HepG2 (cell line): ENCODE data around the gene SYNE2. TPM values are rescaled to one million over a fixed set of nuclear protein-coding genes. Genes with fewer than 3 reads are reported as not detected.

Experiments
- ATAC-seq: fragments of 200-7000 bp; cut with Tn5 transposase; 3 replicates; pipeline ENCODE4 v1.9.1; 2020; ENCODE audit warnings: mild to moderate bottlenecking, moderate library complexity
- BruUV-seq: library from RNA; stranded (reverse); fragments of 400-500 nt; replicated peaks from 2 replicates; lab custom pipeline; 2021; lab: Mats Ljungman, UMichigan
- CTCF ChIA-PET: fragments of 300-600 bp; formaldehyde crosslinking; extraction: SDS; loops from one replicate; lab custom pipeline; 2021; ENCODE audit warnings: low total read pairs, inconsistent platforms, low intra/inter-chr PET ratio; lab: Yijun Ruan, JAX
- POLR2A ChIA-PET: fragments of 350-600 bp; sonication (Branson Sonifier 250); formaldehyde crosslinking; loops from one replicate; lab custom pipeline; 2020; ENCODE audit warnings: antibody characterized with exemption, inconsistent platforms; lab: Yijun Ruan, JAX
- DNase-seq: peaks from one replicate; pipeline ENCODE4 v3.0.0-alpha.2; 2015; ENCODE audit warnings: low spot score
- FAIRE-seq: peaks from 3 replicates; lab custom pipeline; 2011; peaks lifted over from hg19 to GRCh38; lab: Jason Lieb, UNC
- H2AFZ ChIP-seq: one replicate; pipeline ENCODE4 v1.6.1; 2011; ENCODE audit warnings: low read length, inconsistent platforms
- H3K27ac ChIP-seq: fragments of 300-600 bp; 3 replicates; pipeline ENCODE4 v1.8.0; 2011; ENCODE audit warnings: mixed run types, mild to moderate bottlenecking, mixed read lengths, low read length, inconsistent platforms; ENCODE audit not compliant: insufficient read depth; ENCODE audit errors: extremely low read length
- H3K27me3 ChIP-seq, 2 experiments: fragments of 200-600 bp in 1 of 2; 2 replicates in 1 of 2; 3 replicates in 1 of 2; pipeline versions ENCODE4 v1.6.0 to v1.8.0; 2011; ENCODE audit warnings: low read length in 2 of 2, mild to moderate bottlenecking in 2 of 2, moderate library complexity in 2 of 2, inconsistent platforms in 1 of 2; ENCODE audit not compliant: insufficient read depth in 2 of 2, control insufficient read depth in 1 of 2
- H3K36me3 ChIP-seq, 2 experiments: fragments of 200-600 bp in 1 of 2; replicated peaks in 1 of 2; 2 replicates in 1 of 2; 3 replicates in 1 of 2; pipeline versions ENCODE4 v1.5.1 to v1.8.0; 2011; ENCODE audit warnings: low read length in 2 of 2, inconsistent platforms in 1 of 2; ENCODE audit not compliant: insufficient read depth in 2 of 2, control insufficient read depth in 1 of 2
- H3K4me1 ChIP-seq: 2 replicates; pipeline ENCODE4 v1.5.1; 2012; ENCODE audit warnings: low read length, inconsistent platforms; ENCODE audit not compliant: insufficient read depth
- H3K4me2 ChIP-seq: 2 replicates; pipeline ENCODE4 v1.6.0; 2011; ENCODE audit warnings: low read depth, low read length, inconsistent platforms
- H3K4me3 ChIP-seq, 3 experiments: fragments of 200-600 bp in 1 of 3; sonication (generic), shearing (Covaris generic) in 1 of 3; replicated peaks in 1 of 3; 2 replicates each; pipeline ENCODE4 v1.5.1; 2011 to 2016; ENCODE audit warnings: low read length in 3 of 3, inconsistent platforms in 2 of 3, low read depth in 2 of 3, mild to moderate bottlenecking in 2 of 3, control low read depth in 1 of 3, mixed read lengths in 1 of 3; ENCODE audit not compliant: insufficient read depth in 1 of 3
- H3K79me2 ChIP-seq: one replicate; pipeline ENCODE4 v1.6.1; 2011; ENCODE audit warnings: low read length, inconsistent platforms; ENCODE audit not compliant: insufficient read depth
- H3K9ac ChIP-seq: 2 replicates; pipeline ENCODE4 v1.6.0; 2011; ENCODE audit warnings: mild to moderate bottlenecking, low read depth, low read length, inconsistent platforms; ENCODE audit not compliant: insufficient read depth
- H3K9me3 ChIP-seq: 2 replicates; pipeline ENCODE4 v1.5.1; 2012; ENCODE audit warnings: mild to moderate bottlenecking, low read length
- H4K20me1 ChIP-seq: 2 replicates; pipeline ENCODE4 v1.6.0; 2011; ENCODE audit warnings: inconsistent platforms, mild to moderate bottlenecking, low read length, moderate library complexity; ENCODE audit not compliant: insufficient read depth
- CREM ChIP-seq, 2 experiments: sonication (generic) in 1 of 2; formaldehyde crosslinking in 1 of 2; IDR thresholded peaks; 2 replicates each; pipeline versions ENCODE4 v1.4.0 to v1.6.1; 2016 to 2020; ENCODE audit warnings: antibody characterized with exemption in 1 of 2, mild to moderate bottlenecking in 1 of 2, missing genetic modification reagents in 1 of 2
- DPF2 ChIP-seq: sonication (generic); formaldehyde crosslinking; IDR thresholded peaks from 2 replicates; pipeline ENCODE4 v1.4.0; 2020; ENCODE audit warnings: mild to moderate bottlenecking, low read depth, missing genetic modification reagents, borderline replicate concordance
- FOXP1 ChIP-seq, 2 experiments: fragments of 450-650 bp in 1 of 2; IDR thresholded peaks; 2 replicates each; pipeline ENCODE4 v1.6.1; 2017 to 2018; ENCODE audit warnings: antibody characterized with exemption in 1 of 2
- NFAT5 ChIP-seq: sonication (generic); formaldehyde crosslinking; IDR thresholded peaks from 2 replicates; pipeline ENCODE4 v1.4.0; 2020; ENCODE audit warnings: missing genetic modification reagents
- NR2F1 ChIP-seq, 2 experiments: fragments of 450-650 bp in 1 of 2; formaldehyde crosslinking in 1 of 2; IDR thresholded peaks; 2 replicates each; pipeline versions ENCODE4 v1.5.0 to v1.6.1; 2016 to 2020; ENCODE audit warnings: mild to moderate bottlenecking in 1 of 2, missing compliant biosample characterization in 1 of 2, missing genetic modification reagents in 1 of 2, moderate library complexity in 1 of 2
- PRPF4 ChIP-seq: fragments of 200-400 bp; formaldehyde crosslinking; IDR thresholded peaks from 2 replicates; pipeline ENCODE4 v1.6.1; 2016; ENCODE audit warnings: low read length, low read depth; ENCODE audit not compliant: poor library complexity, severe bottlenecking
- RELA ChIP-seq: sonication (generic); formaldehyde crosslinking; IDR thresholded peaks from 2 replicates; pipeline ENCODE4 v1.4.0; 2020; ENCODE audit warnings: missing genetic modification reagents
- SOX13 ChIP-seq, 3 experiments: fragments of 450-650 bp in 1 of 3; sonication (generic) in 1 of 3; formaldehyde crosslinking in 1 of 3; IDR thresholded peaks in 2 of 3; conservative IDR thresholded peaks in 1 of 3; 2 replicates each; pipeline versions ENCODE4 v1.5.0 to v1.6.1; 2016 to 2020; ENCODE audit warnings: antibody characterized with exemption in 1 of 3, mild to moderate bottlenecking in 1 of 3, missing compliant biosample characterization in 1 of 3, missing genetic modification reagents in 1 of 3, moderate library complexity in 1 of 3
- TBL1XR1 ChIP-seq: fragments of 150-350 bp; IDR thresholded peaks from 2 replicates; pipeline ENCODE4 v1.6.1; 2014; ENCODE audit warnings: borderline replicate concordance, low read length; ENCODE audit not compliant: partially characterized antibody
- YY1 ChIP-seq: IDR thresholded peaks from 2 replicates; pipeline ENCODE4 v1.6.1; 2011; ENCODE audit warnings: low read length, low read depth, moderate library complexity, mild to moderate bottlenecking; ENCODE audit not compliant: insufficient read depth, insufficient replicate concordance
- ZNF20 ChIP-seq: sonication (generic); formaldehyde crosslinking; IDR thresholded peaks from 2 replicates; pipeline ENCODE4 v1.4.0; 2020; ENCODE audit warnings: mild to moderate bottlenecking, moderate library complexity, missing genetic modification reagents
- ZNF292 ChIP-seq: sonication (generic); formaldehyde crosslinking; IDR thresholded peaks from 2 replicates; pipeline ENCODE4 v1.8.1; 2022; ENCODE audit warnings: mild to moderate bottlenecking, low read depth, missing genetic modification reagents, borderline replicate concordance
- ZNF557 ChIP-seq: sonication (generic); formaldehyde crosslinking; IDR thresholded peaks from 2 replicates; pipeline ENCODE4 v1.4.0; 2020; ENCODE audit warnings: missing genetic modification reagents
- ZNF597 ChIP-seq: sonication (generic); formaldehyde crosslinking; IDR thresholded peaks from 2 replicates; pipeline ENCODE4 v1.5.0; 2020; ENCODE audit warnings: missing genetic modification reagents
- ZNF747 ChIP-seq: sonication (generic); formaldehyde crosslinking; IDR thresholded peaks from 2 replicates; pipeline ENCODE4 v1.8.1; 2023; ENCODE audit warnings: missing genetic modification reagents, mild to moderate bottlenecking, borderline replicate concordance
- ZNF749 ChIP-seq: sonication (generic); formaldehyde crosslinking; IDR thresholded peaks from 2 replicates; pipeline ENCODE4 v1.8.0; 2022; ENCODE audit warnings: mild to moderate bottlenecking, missing genetic modification reagents, moderate library complexity, borderline replicate concordance
- ZNF841 ChIP-seq: sonication (generic); formaldehyde crosslinking; IDR thresholded peaks from 2 replicates; pipeline ENCODE4 v1.8.1; 2023; ENCODE audit warnings: missing genetic modification reagents, borderline replicate concordance
- WGBS: methylation state at CpG from one replicate; pipeline ENCODE4 v1.1.6; 2017; ENCODE audit warnings: low lambda C conversion rate; 5-methylcytosine and 5-hydroxymethylcytosine counted together
- in situ Hi-C: cut with HindIII; loops from 2 replicates; pipeline ENCODE4 v1.10.0; 2017; ENCODE audit warnings: low pct_unique_long_range_greater_than_20kb; ENCODE audit not compliant: extremely low pct_ligation_motif_present
- intact Hi-C: fragments of 100-400 bp; cut with micrococcal nuclease; formaldehyde crosslinking; loops from one replicate; pipeline ENCODE4 v1.10.0; 2022; ENCODE audit not compliant: unreplicated experiment
- polyA plus RNA-seq, 8 experiments: library from polyadenylated mRNA; depleted of rRNA in 3 of 8; stranded (reverse) in 7 of 8; unstranded in 1 of 8; fragments of >200 nt; fragmentation: Illumina TruSeq in 4 of 8; extraction: Trizol in 4 of 8; gene quantifications; 2 replicates each; pipeline versions ENCODE4 v1.2.1 to v1.2.3, GENCODE V29; 2011 to 2016; ENCODE audit warnings: low read depth in 4 of 8, missing spikeins in 1 of 8, mixed read lengths in 1 of 8; ENCODE audit not compliant: insufficient read depth in 1 of 8
- total RNA-seq, 5 experiments: library from RNA; depleted of rRNA; stranded (reverse); fragments of >200 nt; fragmentation: Illumina TruSeq; extraction: Trizol; gene quantifications; 2 replicates each; pipeline ENCODE4 v1.2.3, GENCODE V29; 2016; ENCODE audit warnings: low read depth in 1 of 5

Gene SYNE2
- total and polyA plus RNA-seq, 2 of the 13 experiments (the other 11 are each of a cell fraction or from before 2014, with no cell fraction given): 6.2 to 13.3 TPM

GRCh38 chr14:63911404-63911803 is 58.6 kb downstream of the SYNE2 start:
- H2AFZ ChIP-seq: no peak overlapping the region
- POLR2A ChIA-PET: no interaction called here
- TF ChIP-seq SOX13 (IDR thresholded peaks at IDR 0.05) (no peak), SOX13 (CRISPR knock-in tag; conservative IDR thresholded peaks at IDR 0.05 in 1 of 2, IDR thresholded peaks at IDR 0.05 in 1 of 2) (no peak), NFAT5 (CRISPR knock-in tag) (no peak), ZNF749 (CRISPR knock-in tag) (no peak), CREM (IDR thresholded peaks at IDR 0.05) (no peak), CREM (CRISPR knock-in tag; IDR thresholded peaks at IDR 0.05) (no peak), ZNF292 (CRISPR knock-in tag) (no peak), ZNF20 (CRISPR knock-in tag) (no peak), ZNF841 (CRISPR knock-in tag) (no peak), YY1 (no peak), PRPF4 (no peak), ZNF557 (no peak), DPF2 (CRISPR knock-in tag) (no peak), ZNF747 (CRISPR knock-in tag) (no peak), TBL1XR1 (no peak), RELA (no peak), ZNF597 (CRISPR knock-in tag) (no peak), NR2F1 (CRISPR knock-in tag; IDR thresholded peaks at IDR 0.05) (no peak), FOXP1 (IDR thresholded peaks at IDR 0.05) (no peak), FOXP1 (CRISPR knock-in tag; IDR thresholded peaks at IDR 0.05) (no peak)

More at GRCh38 chr14:63911404-63911803, 58.6 kb downstream of the SYNE2 start:
- no peak overlapping the region for H3K27ac ChIP-seq
- H3K9ac ChIP-seq: no peak overlapping the region
- DNase-seq (no peak), FAIRE-seq (no peak), ATAC-seq (no peak)
- H3K27me3 ChIP-seq: no peaks in the 10 kb centered on the region
- no peaks in the 10 kb centered on the region for H3K4me1 ChIP-seq
- H4K20me1 ChIP-seq: no peaks in the 10 kb centered on the region
- 79% methylated on average over 1 of the region's 1 CpG for WGBS
- H3K36me3 ChIP-seq: no peaks in the 10 kb centered on the region
- intact Hi-C loops (no loop called here), in situ Hi-C loops (no loop called here)
- H3K79me2 ChIP-seq: no peaks in the 10 kb centered on the region
- BruUV-seq: no TSS peak
- CTCF ChIA-PET: no interaction called here
- H3K9me3 ChIP-seq: no peaks in the 10 kb centered on the region
- no peak overlapping the region for H3K4me3 ChIP-seq
- H3K4me2 ChIP-seq: no peak overlapping the region
